Cardiac muscle cell (in vitro differentiated cells and primary cell): ENCODE data around the gene LCP1. TPM values are rescaled to one million over a fixed set of nuclear protein-coding genes. Genes with fewer than 3 reads are reported as not detected.

Source experiments
- DNase-seq, 2 donors: peaks; one replicate each; pipeline versions ENCODE4 v3.0.0 to v3.0.0-alpha.2; 2010 to 2017; ENCODE audit warnings: low read depth in 1 of 2, low spot score in 1 of 2
- H3K27ac ChIP-seq: fragments of 200-600 bp; sonication (generic); 2 replicates; pipeline ENCODE4 v1.5.1; 2016
- H3K27me3 ChIP-seq: fragments of 200-600 bp; sonication (generic); 2 replicates; pipeline ENCODE4 v1.6.0; 2016; ENCODE audit warnings: control low read depth
- H3K36me3 ChIP-seq: fragments of 200-600 bp; sonication (generic); 2 replicates; pipeline ENCODE4 v1.5.1; 2016; ENCODE audit warnings: control low read depth
- H3K4me1 ChIP-seq: fragments of 200-600 bp; sonication (generic); 2 replicates; pipeline ENCODE4 v1.8.1; 2017; ENCODE audit warnings: low read depth, mild to moderate bottlenecking, mixed run types
- H3K4me3 ChIP-seq: fragments of 200-600 bp; sonication (generic); 2 replicates; pipeline ENCODE4 v1.5.1; 2016; ENCODE audit warnings: mild to moderate bottlenecking
- H3K9me3 ChIP-seq: fragments of 200-600 bp; sonication (generic); 2 replicates; pipeline ENCODE4 v1.5.1; 2017; ENCODE audit warnings: low read depth, mild to moderate bottlenecking, control low read depth
- polyA plus RNA-seq: library from polyadenylated mRNA; unstranded; fragments of >200 nt; fragmentation: Nextera tagmentation; extraction: Ambion mirVana; gene quantifications from 2 replicates; pipeline ENCODE4 v1.2.1, GENCODE V29; 2016
- total RNA-seq: library from RNA; depleted of rRNA; stranded (reverse); fragments of >200 nt; gene quantifications from 2 replicates; pipeline ENCODE4 v1.2.3, GENCODE V29; 2016
- TF ChIP-seq, protein P1 (sequence below): IDR thresholded peaks from 2 replicates; pipeline ENCODE4 v1.5.1; 2012; ENCODE audit warnings: low read depth, mild to moderate bottlenecking, low read length

Gene LCP1
- total and polyA plus RNA-seq, 2 experiments from 2014 or later: 2.0 to 4.8 TPM

DNA sequence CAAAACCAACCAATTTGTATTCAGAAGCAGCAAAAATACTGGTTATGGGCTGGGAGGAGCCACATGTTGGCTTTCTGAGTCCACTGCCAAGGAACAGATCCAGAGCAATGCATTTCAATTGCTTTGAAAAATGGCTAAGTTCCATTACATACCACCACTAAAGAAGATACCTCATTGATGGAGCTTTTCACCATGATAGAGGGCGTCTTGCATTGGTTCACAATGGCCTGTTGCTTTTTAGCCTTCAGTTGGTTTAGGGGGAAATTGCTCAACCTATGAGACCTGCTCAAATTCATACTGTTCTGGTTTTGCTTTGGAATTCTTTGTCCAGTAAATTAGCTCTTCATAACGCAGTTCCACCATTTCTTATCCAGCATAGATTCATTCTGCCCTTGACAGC is 55.9 kb downstream of the LCP1 start:
- no peak overlapping the region for H3K4me3 ChIP-seq
- no peaks in the 10 kb centered on the region for H3K36me3 ChIP-seq
- no peaks in the 10 kb centered on the region for H3K9me3 ChIP-seq
- no peak overlapping the region for H3K27ac ChIP-seq
- TF ChIP-seq, protein P1, sequence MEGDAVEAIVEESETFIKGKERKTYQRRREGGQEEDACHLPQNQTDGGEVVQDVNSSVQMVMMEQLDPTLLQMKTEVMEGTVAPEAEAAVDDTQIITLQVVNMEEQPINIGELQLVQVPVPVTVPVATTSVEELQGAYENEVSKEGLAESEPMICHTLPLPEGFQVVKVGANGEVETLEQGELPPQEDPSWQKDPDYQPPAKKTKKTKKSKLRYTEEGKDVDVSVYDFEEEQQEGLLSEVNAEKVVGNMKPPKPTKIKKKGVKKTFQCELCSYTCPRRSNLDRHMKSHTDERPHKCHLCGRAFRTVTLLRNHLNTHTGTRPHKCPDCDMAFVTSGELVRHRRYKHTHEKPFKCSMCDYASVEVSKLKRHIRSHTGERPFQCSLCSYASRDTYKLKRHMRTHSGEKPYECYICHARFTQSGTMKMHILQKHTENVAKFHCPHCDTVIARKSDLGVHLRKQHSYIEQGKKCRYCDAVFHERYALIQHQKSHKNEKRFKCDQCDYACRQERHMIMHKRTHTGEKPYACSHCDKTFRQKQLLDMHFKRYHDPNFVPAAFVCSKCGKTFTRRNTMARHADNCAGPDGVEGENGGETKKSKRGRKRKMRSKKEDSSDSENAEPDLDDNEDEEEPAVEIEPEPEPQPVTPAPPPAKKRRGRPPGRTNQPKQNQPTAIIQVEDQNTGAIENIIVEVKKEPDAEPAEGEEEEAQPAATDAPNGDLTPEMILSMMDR: no peak
- no peak for DNase-seq
- H3K4me1 ChIP-seq: no peaks in the 10 kb centered on the region
- H3K27me3 ChIP-seq: no peaks in the 10 kb centered on the region

DNA sequence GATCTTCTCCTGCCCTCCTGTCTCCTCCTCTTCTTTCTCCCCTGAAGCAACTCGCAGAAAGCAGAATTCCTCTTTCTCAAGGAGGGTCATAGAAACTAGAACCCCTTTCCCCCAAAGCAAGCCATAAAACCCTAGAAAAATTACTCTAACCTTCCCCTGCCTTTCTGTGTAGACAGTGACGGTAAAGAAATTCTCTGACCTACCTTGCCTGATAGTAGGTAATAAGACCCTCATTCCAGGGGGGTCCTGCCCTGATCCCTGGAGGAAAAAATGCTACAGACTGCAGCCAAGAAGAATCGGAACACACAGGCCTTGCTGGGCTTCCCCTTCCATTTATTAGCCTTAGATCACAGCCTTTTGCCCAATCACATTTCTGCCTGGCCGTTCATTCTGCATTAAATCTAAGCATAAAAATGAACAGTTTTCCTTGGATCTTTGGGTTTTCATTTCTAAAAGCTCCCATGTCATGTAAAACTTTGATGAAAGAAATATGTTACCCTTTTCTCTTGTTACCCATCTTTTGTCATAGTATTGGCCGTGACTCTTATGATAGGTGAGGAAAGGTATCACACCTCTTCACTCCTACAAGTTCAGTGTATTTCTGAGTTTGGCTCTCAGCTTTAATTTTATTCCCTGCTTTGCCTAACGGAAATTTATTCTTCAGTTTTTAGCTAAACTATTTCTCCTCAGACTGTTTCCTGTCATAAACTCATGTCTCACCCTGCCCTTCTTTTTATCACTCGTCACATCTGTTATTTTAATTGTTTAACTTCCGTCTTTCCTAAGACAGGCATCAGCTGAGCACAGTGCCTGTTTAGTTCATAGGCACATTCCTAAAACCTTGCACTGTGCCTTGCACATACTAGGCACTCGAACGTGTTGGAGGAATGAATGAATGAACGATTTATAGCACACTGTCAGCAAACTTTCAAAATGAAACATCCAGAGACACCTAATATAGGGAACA is 56.7 kb downstream of the LCP1 start:
- Histone ChIP-seq H3K27ac (no peak overlapping the region), H3K4me1 (peaks cover 4% of the 10 kb centered on the region), H3K36me3 (no peaks in the 10 kb centered on the region), H3K27me3 (no peaks in the 10 kb centered on the region), H3K9me3 (no peaks in the 10 kb centered on the region), H3K4me3 (no peak overlapping the region)
- TF ChIP-seq, protein P1: no peak
- no peak for DNase-seq

DNA sequence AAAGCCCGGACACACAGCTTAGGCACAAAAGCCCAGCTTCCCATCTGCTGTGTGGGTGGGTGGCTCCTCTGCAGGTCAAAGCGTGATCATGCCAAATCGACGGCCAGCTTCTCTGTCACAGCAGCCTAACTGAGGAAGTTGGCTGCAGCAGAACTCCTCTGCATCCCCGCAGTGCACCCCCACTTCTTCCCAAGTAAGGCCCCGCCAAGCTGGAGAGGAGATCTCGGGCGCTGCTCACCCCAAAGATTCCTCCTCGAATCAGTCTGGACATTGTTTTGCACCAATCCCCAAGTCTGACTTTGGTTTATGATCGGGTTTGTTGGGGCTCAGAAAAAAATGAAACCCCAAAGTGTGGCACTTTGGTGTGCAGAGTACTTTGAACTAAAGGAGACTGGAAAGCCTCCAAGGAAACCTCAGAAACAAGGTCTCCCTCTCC is 57.4 kb downstream of the LCP1 start:
- no peaks in the 10 kb centered on the region for H3K9me3 ChIP-seq
- TF ChIP-seq, protein P1: no peak
- H3K4me3 ChIP-seq: no peak overlapping the region
- H3K4me1 ChIP-seq: peaks cover 9% of the 10 kb centered on the region
- no peaks in the 10 kb centered on the region for H3K36me3 ChIP-seq
- DNase-seq: no peak
- H3K27ac ChIP-seq: no peak overlapping the region
- no peaks in the 10 kb centered on the region for H3K27me3 ChIP-seq

DNA sequence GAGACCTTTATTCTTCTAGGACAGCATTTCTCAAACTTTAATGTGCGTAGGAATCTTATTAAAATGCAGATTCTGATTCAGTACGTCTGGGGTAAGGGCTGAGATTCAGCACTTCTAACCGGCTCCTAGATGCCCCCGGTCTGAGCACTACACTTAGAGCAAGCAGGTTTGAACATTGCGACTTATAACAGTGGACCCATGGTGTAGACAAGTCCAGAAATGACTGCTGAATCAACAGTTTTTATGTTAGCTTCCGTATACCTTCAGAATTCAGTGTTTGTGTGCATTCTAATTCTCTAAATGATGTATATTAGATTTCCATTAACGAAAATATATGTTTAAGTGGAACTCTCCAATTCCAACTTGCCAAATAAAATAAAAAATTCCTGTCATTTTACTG is 59.7 kb downstream of the LCP1 start:
- Histone ChIP-seq H3K9me3 (no peaks in the 10 kb centered on the region), H3K4me1 (peaks cover 9% of the 10 kb centered on the region), H3K4me3 (no peak overlapping the region), H3K27ac (no peak overlapping the region), H3K27me3 (no peaks in the 10 kb centered on the region), H3K36me3 (no peaks in the 10 kb centered on the region)
- TF ChIP-seq, protein P1: no peak
- no peak for DNase-seq

DNA sequence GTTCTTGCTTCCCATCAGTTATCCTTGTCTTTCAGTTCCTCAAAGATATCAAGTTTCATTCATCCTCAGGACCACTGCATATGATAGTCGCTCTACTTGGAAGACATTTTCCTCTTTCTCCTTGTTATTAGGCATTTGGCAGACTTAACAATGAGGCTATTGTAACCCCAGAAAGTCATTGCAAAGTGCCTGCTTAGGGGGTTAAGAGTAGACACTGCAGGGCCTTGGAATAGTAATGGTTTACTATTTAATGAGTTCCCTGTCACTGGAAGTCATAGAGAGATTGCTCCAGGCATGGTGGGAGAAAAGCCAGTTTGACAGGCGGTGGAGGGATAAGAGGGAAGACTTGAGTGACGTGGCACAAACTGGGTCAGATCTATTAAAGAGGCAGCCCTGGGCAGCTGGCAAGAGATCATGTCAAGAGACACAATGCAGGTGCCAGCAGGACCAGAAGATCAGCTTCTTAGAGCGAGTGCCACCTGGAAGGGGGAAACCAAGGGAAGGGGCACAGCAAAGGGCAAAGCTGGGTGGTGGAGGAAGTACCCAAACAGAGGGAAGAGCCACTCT is 60.3 kb downstream of the LCP1 start:
- H3K27ac ChIP-seq: no peak overlapping the region
- no peaks in the 10 kb centered on the region for H3K36me3 ChIP-seq
- no peaks in the 10 kb centered on the region for H3K27me3 ChIP-seq
- H3K9me3 ChIP-seq: no peaks in the 10 kb centered on the region
- no peak for DNase-seq
- peaks cover 9% of the 10 kb centered on the region for H3K4me1 ChIP-seq
- TF ChIP-seq, protein P1: no peak
- no peak overlapping the region for H3K4me3 ChIP-seq
